SU-DHL-6 (cell line): ENCODE measurements around the gene TSC22D4.

ENCODE experiments used
- CTCF ChIP-seq: fragments of 200-600 bp; sonication (generic); IDR thresholded peaks from one replicate; pipeline ENCODE4 v1.5.1; 2017; ENCODE audit warnings: antibody characterized with exemption, mild to moderate bottlenecking, low read length, moderate library complexity; ENCODE audit not compliant: insufficient read depth, poor library complexity, severe bottlenecking
- EZH2phosphoT487 ChIP-seq: fragments of 200-600 bp; sonication (generic), shearing (Covaris generic); conservative IDR thresholded peaks from 2 replicates; pipeline ENCODE4 v1.6.1; 2018; ENCODE audit warnings: mild to moderate bottlenecking, antibody characterized with exemption, low read length, moderate library complexity, mixed read lengths

DNA sequence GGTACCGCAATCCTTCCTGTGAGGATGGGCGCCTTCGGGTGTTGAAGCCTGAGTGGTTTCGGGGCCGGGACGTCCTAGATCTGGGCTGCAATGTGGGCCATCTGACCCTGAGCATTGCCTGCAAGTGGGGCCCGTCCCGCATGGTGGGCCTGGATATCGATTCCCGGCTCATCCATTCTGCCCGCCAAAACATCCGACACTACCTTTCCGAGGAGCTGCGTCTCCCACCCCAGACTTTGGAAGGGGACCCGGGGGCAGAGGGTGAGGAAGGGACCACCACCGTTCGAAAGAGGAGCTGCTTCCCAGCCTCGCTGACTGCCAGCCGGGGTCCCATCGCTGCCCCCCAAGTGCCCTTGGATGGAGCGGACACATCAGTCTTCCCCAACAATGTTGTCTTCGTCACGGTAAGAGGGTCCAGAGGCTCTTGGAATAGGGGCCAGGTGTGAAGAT is 47.7 kb downstream of the TSC22D4 start:
- TF ChIP-seq CTCF (no peak), EZH2phosphoT487 (no peak)
